SK-N-SH treated with all-trans-retinoic acid at 6 μM for 48 hours (cell line): ENCODE results near the gene MYL3.
A peak's percentile ranks its signal among the peaks of the same experiment; 100 is the strongest.

Experiments used
- ATAC-seq: fragments of 200-7000 bp; cut with Tn5 transposase; 3 replicates; pipeline ENCODE4 v1.9.1; 2020; ENCODE audit warnings: mild to moderate bottlenecking, moderate library complexity
- ARNTL ChIP-seq: fragments of 450-650 bp; formaldehyde crosslinking; IDR thresholded peaks from 2 replicates; pipeline ENCODE4 v1.5.0; 2020; ENCODE audit warnings: low read depth, mild to moderate bottlenecking, moderate library complexity, borderline replicate concordance
- BACH2 ChIP-seq: fragments of 250-450 bp; sonication (Bioruptor Pico); IDR thresholded peaks from 2 replicates; pipeline ENCODE4 v1.9.0; 2021; ENCODE audit warnings: mild to moderate bottlenecking, borderline replicate concordance
- CSDC2 ChIP-seq: fragments of 250-450 bp; sonication (Bioruptor Pico); IDR thresholded peaks from 2 replicates; pipeline ENCODE4 v1.5.0; 2020; ENCODE audit warnings: mild to moderate bottlenecking, moderate library complexity
- CSRNP3 ChIP-seq: fragments of 250-450 bp; sonication (Bioruptor Pico); IDR thresholded peaks from 2 replicates; pipeline ENCODE4 v1.5.1; 2021; ENCODE audit warnings: mild to moderate bottlenecking, moderate library complexity
- ESRRG ChIP-seq: fragments of 250-450 bp; sonication (Bioruptor Pico); IDR thresholded peaks from 2 replicates; pipeline ENCODE4 v1.6.1; 2021; ENCODE audit warnings: mild to moderate bottlenecking
- GLIS3 ChIP-seq: fragments of 250-450 bp; sonication (Bioruptor Pico); IDR thresholded peaks from 2 replicates; pipeline ENCODE4 v1.5.0; 2020; ENCODE audit warnings: mild to moderate bottlenecking, moderate library complexity
- ISL1 ChIP-seq: fragments of 250-450 bp; sonication (Bioruptor Pico); IDR thresholded peaks from 2 replicates; pipeline ENCODE4 v2.1.2; 2022; ENCODE audit warnings: mild to moderate bottlenecking, moderate library complexity
- OSR1 ChIP-seq: fragments of 250-450 bp; sonication (Bioruptor Pico); IDR thresholded peaks from 2 replicates; pipeline ENCODE4 v1.8.0; 2022; ENCODE audit warnings: moderate library complexity, mild to moderate bottlenecking, inconsistent platforms
- PATZ1 ChIP-seq: fragments of 250-450 bp; sonication (Bioruptor Pico); IDR thresholded peaks from 2 replicates; pipeline ENCODE4 v1.8.0; 2020; ENCODE audit warnings: mild to moderate bottlenecking, moderate library complexity, borderline replicate concordance
- RARB ChIP-seq: fragments of 250-450 bp; sonication (Bioruptor Pico); IDR thresholded peaks from 2 replicates; pipeline ENCODE4 v1.8.0; 2021; ENCODE audit warnings: mild to moderate bottlenecking, moderate library complexity
- SNAI2 ChIP-seq: fragments of 250-450 bp; sonication (Bioruptor Pico); IDR thresholded peaks from 2 replicates; pipeline ENCODE4 v1.5.0; 2020; ENCODE audit warnings: mild to moderate bottlenecking, moderate library complexity
- TCF4 ChIP-seq: fragments of 250-450 bp; sonication (Bioruptor Pico); IDR thresholded peaks from 2 replicates; pipeline ENCODE4 v1.8.0; 2021; ENCODE audit warnings: mild to moderate bottlenecking, moderate library complexity, borderline replicate concordance
- TOX ChIP-seq: fragments of 250-450 bp; sonication (Bioruptor Pico); IDR thresholded peaks from 2 replicates; pipeline ENCODE4 v1.8.0; 2021; ENCODE audit warnings: mild to moderate bottlenecking, moderate library complexity, borderline replicate concordance
- TSHZ2 ChIP-seq: fragments of 250-450 bp; sonication (Bioruptor Pico); IDR thresholded peaks from 2 replicates; pipeline ENCODE4 v1.5.0; 2020; ENCODE audit warnings: mild to moderate bottlenecking, moderate library complexity
- ZC3H10 ChIP-seq: fragments of 250-450 bp; sonication (Bioruptor Pico); IDR thresholded peaks from 2 replicates; pipeline ENCODE4 v1.5.1; 2021; ENCODE audit warnings: mild to moderate bottlenecking, moderate library complexity
- ZFP3 ChIP-seq: fragments of 250-450 bp; sonication (Bioruptor Pico); IDR thresholded peaks from 2 replicates; pipeline ENCODE4 v1.5.0; 2020; ENCODE audit warnings: mild to moderate bottlenecking, moderate library complexity
- ZFP30 ChIP-seq: fragments of 450-650 bp; formaldehyde crosslinking; IDR thresholded peaks from 2 replicates; pipeline ENCODE4 v1.5.0; 2022; ENCODE audit warnings: mild to moderate bottlenecking, moderate library complexity
- ZNF565 ChIP-seq: fragments of 450-650 bp; formaldehyde crosslinking; conservative IDR thresholded peaks from 2 replicates; pipeline ENCODE4 v1.5.0; 2020; ENCODE audit warnings: low read depth, mild to moderate bottlenecking, moderate library complexity
- ZNF70 ChIP-seq: fragments of 450-650 bp; formaldehyde crosslinking; IDR thresholded peaks from 2 replicates; pipeline ENCODE4 v1.5.0; 2020; ENCODE audit warnings: mild to moderate bottlenecking, moderate library complexity
- ZNF8 ChIP-seq: fragments of 450-650 bp; formaldehyde crosslinking; IDR thresholded peaks from 2 replicates; pipeline ENCODE4 v1.5.0; 2020; ENCODE audit warnings: mild to moderate bottlenecking, moderate library complexity

Gene MYL3

GRCh38 chr3:46910166-46910760 lies 47.0 kb upstream of the MYL3 start (continued):
- TF ChIP-seq TSHZ2 (CRISPR knock-in tag) (no peak), ZFP3 (no peak), TCF4 (CRISPR knock-in tag) (no peak), ZNF565 (CRISPR knock-in tag) (no peak), CSDC2 (no peak)

- TF ChIP-seq CSRNP3 (CRISPR knock-in tag): no peak
- TF ChIP-seq TCF4 (CRISPR knock-in tag): no peak
- ATAC-seq: peak; percentile 89
Observed at GRCh38 chr3:46909535-46910161, 46.4 kb upstream of the MYL3 start.

GRCh38 chr3:46908986-46909534 lies 45.8 kb upstream of the MYL3 start:
- peak; percentile 26 for ATAC-seq

More at GRCh38 chr3:46908986-46909534, 45.8 kb upstream of the MYL3 start:
- TF ChIP-seq ZC3H10 (CRISPR knock-in tag) (no peak), CSRNP3 (CRISPR knock-in tag) (no peak), TSHZ2 (CRISPR knock-in tag) (no peak), TOX (CRISPR knock-in tag) (no peak), ZFP3 (no peak), PATZ1 (CRISPR knock-in tag) (no peak), BACH2 (CRISPR knock-in tag) (no peak), SNAI2 (CRISPR knock-in tag) (no peak), ZNF70 (CRISPR knock-in tag) (no peak), TCF4 (CRISPR knock-in tag) (no peak), CSDC2 (no peak), ESRRG (no peak), ARNTL (CRISPR knock-in tag) (no peak), ISL1 (CRISPR knock-in tag) (no peak), RARB (CRISPR knock-in tag) (no peak), OSR1 (CRISPR knock-in tag) (no peak), ZNF565 (CRISPR knock-in tag) (no peak), ZFP30 (CRISPR knock-in tag) (no peak), ZNF8 (CRISPR knock-in tag) (no peak), GLIS3 (CRISPR knock-in tag) (no peak)
